ENCODE data around the gene FOXP4.
A peak's percentile ranks its signal among the peaks of the same experiment; 100 is the strongest.

Gene FOXP4

GRCh38 chr6:41568585-41569384, 22.6 kb downstream of the FOXP4 start:
- peak in 1 of 2 experiments; percentile 28 for DNase-seq
- TF ChIP-seq POLR2A (IDR thresholded peaks at IDR 0.05; ENCODE audit: low read length) (no peak), GATA1 (IDR thresholded peaks at IDR 0.05; ENCODE audit: low read depth, low read length) (no peak)

DNA sequence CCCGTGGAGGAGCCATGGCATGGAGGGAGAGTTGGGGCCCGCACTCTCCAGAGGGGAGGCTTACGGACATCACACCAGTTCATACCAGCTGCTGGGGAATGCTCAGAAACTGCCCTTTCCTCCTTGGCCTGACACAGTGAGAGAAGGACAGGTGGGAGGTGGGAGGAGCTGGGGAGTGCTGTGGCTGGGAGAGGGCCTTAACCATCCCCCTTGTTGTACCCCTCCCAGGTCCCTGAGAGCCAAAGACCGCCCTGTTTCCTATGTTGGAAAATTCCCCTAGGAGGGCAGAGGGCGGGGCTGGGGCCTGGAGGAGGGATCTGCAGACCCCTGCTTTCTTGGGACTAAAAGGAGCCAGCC, 24.1 kb downstream of the FOXP4 start:
- TF ChIP-seq GATA1 (IDR thresholded peaks at IDR 0.05; ENCODE audit: low read depth, low read length) = no peak
- no peak for TF ChIP-seq POLR2A (IDR thresholded peaks at IDR 0.05; ENCODE audit: low read length)

DNA sequence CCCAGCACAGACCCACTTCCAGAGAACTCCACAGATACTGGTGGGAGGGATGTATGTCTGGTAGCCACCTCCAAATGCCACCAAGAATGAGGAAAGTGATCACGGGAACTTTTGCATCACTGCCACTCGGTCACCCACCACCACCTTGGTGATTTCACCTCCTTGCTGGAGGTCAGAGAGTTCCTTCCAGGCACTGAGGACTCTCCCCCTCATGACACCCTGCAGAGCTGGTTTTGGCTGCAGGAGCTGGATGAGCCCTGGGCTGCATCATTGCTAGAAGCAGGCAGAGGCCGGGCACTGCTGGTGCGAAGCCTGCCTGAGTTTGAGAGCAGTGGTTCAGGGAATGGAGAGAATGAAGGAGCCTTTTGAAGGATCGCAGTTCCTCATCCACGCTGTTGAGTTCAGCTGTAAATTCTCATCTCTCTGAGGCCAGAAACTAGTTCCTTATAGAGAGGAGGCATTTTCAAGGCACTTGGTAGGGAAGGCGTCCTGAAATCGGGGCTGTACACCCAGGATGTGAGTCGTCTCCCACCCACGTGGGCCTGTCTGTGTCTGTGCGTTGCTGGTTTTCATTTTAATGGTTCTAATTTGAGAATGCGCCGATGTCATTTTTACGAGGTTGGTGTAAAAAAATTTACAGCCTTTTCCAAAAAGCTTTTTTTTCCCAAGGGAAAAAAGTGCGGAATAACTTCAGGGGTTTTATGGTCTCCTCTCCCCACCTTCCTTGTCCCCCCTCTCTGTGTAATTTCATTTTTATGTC, 25.0 kb downstream of the FOXP4 start:
- TF ChIP-seq POLR2A (IDR thresholded peaks at IDR 0.05; ENCODE audit: low read length) (no peak), GATA1 (IDR thresholded peaks at IDR 0.05; ENCODE audit: low read depth, low read length) (no peak)
- no peak for DNase-seq

More for the DNA sequence above, 24.1 kb downstream of the FOXP4 start:
- no peak for DNase-seq

DNA sequence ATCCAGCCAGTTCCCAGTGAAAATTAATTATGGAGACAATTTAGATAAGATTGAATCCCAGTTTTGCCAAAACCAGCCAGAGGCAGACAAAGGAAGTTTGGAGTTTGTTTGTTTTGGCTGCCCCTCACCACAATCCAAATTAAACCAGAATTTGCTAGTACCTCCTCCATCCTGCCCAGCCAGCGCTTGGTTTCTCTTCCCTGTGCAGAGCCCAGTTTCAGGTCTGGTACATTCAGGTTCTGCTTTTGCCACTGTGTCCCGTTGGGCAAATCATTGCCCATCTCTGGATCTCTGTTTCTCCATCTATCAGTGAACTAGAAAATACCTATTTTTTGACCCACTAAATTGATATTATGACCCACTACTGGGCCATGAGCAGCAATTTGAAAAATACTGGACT, 26.4 kb downstream of the FOXP4 start:
- no peak for TF ChIP-seq POLR2A (IDR thresholded peaks at IDR 0.05; ENCODE audit: low read length)
- TF ChIP-seq GATA1 (IDR thresholded peaks at IDR 0.05; ENCODE audit: low read depth, low read length) = no peak
- DNase-seq = no peak

GRCh38 chr6:41573276-41573675, 27.1 kb downstream of the FOXP4 start:
- TF ChIP-seq GATA1 (IDR thresholded peaks at IDR 0.05; ENCODE audit: low read depth, low read length) (no peak), POLR2A (IDR thresholded peaks at IDR 0.05; ENCODE audit: low read length) (no peak)
- DNase-seq = no peak

DNA sequence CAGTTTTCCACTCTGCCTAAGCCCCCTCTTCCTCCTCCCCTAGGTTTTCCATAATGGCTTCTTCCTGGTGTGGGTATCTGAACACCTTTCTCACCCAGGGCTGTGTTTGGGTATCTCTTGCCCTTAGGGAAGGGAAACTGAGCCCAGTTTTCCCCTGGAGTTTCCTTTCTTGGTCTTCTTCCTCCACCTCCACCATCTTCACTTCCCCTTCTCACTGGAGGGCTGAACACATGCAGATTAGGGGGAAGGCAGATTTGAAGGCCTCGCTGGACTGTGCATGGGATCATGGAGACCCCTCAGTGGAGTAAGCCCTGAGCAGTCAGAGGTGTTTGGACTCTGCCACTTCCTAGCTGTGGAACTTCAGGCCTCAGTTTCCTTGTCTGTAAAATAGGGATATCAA, 27.8 kb downstream of the FOXP4 start:
- no peak for TF ChIP-seq GATA1 (IDR thresholded peaks at IDR 0.05; ENCODE audit: low read depth, low read length)
- TF ChIP-seq POLR2A (IDR thresholded peaks at IDR 0.05; ENCODE audit: low read length) = no peak

GRCh38 chr6:41575598-41575997, 29.4 kb downstream of the FOXP4 start:
- TF ChIP-seq POLR2A (IDR thresholded peaks at IDR 0.05; ENCODE audit: low read length) (no peak), GATA1 (IDR thresholded peaks at IDR 0.05; ENCODE audit: low read depth, low read length) (no peak)
- no peak for DNase-seq

More for the DNA sequence above, 27.8 kb downstream of the FOXP4 start:
- DNase-seq = no peak

- no peak for TF ChIP-seq GATA1 (IDR thresholded peaks at IDR 0.05; ENCODE audit: low read depth, low read length)
- no peak for TF ChIP-seq POLR2A (IDR thresholded peaks at IDR 0.05; ENCODE audit: low read length)
- no peak for DNase-seq
Observed at GRCh38 chr6:41576667-41577066, 30.5 kb downstream of the FOXP4 start.

- DNase-seq = no peak
- TF ChIP-seq GATA1 (IDR thresholded peaks at IDR 0.05; ENCODE audit: low read depth, low read length) (no peak), POLR2A (IDR thresholded peaks at IDR 0.05; ENCODE audit: low read length) (no peak)
Observed at GRCh38 chr6:41577356-41578216, 31.4 kb downstream of the FOXP4 start.

DNA sequence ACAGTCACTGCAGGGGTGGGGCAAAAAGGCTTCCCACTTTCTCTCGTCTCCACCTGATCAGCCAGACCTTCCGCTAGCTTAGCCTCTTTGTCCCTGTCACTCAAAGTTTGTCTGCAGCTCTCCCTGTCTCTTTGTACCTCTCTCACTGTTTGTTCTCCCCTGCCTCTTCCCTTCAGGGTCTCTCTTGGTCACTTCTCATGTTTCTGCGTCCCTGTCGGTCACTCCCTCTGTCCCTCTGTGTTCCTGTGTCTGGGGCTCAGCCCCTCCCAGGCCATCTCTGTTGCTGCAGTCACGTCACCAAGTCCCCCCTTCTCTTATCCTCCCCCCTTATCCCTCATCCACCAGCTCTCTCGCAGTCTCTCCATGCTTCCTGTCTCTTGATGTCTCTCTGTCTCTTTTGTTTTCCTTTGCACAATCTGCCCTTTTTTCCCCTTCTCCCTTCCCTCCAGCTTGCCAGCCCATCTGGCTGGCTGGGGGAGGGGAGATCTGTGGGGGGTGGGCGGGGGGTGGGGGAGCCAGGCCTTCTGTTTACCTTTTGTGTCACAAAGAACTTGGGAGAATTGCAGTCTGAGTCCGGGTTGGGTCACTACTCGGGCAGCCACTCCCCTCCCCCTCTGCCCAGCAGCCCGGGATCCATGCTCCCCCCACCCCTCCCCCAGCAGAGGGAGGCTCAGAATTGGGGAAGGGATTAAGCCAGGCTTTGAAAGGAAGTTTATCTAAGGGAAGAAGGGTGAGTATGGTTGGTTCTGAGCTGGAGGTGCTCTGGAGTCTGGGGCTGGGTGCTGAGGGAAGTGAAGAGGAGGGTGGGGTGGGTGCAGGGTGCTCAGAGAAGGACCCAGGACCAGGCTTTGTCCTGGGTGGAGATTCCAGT, 32.3 kb downstream of the FOXP4 start:
- no peak for DNase-seq
- TF ChIP-seq POLR2A (IDR thresholded peaks at IDR 0.05; ENCODE audit: low read length) = no peak

GRCh38 chr6:41579088-41579610, 33.0 kb downstream of the FOXP4 start:
- TF ChIP-seq GATA1 (IDR thresholded peaks at IDR 0.05; ENCODE audit: low read depth, low read length) (no peak), POLR2A (IDR thresholded peaks at IDR 0.05; ENCODE audit: low read length) (no peak)
- DNase-seq = no peak

- TF ChIP-seq GATA1 (IDR thresholded peaks at IDR 0.05; ENCODE audit: low read depth, low read length) = no peak
- no peak for TF ChIP-seq POLR2A (IDR thresholded peaks at IDR 0.05; ENCODE audit: low read length)
- no peak for DNase-seq
Observed at GRCh38 chr6:41580690-41581089, 34.5 kb downstream of the FOXP4 start.
